ENCODE measurements around the gene MRPS31. TPM values are rescaled to one million over a fixed set of nuclear protein-coding genes. Genes with fewer than 3 reads are reported as not detected.

Gene MRPS31
- polyA plus RNA-seq, 1 experiment = 22.8 TPM

- H3K9me3 ChIP-seq (ENCODE audit: control insufficient read depth, insufficient read depth, low read length) = no peaks in the 10 kb centered on the region
- no peak overlapping the region for H3K27ac ChIP-seq (ENCODE audit: low read depth, low read length)
- ChIA-PET CTCF (interaction anchor here (0.7 to 1.4 kb wide), 2 partner anchors 16 to 291 kb away, joined by 4 to 7 read pairs; no protein-coding TSS in a partner anchor), POLR2A (interaction anchor here (0.7 kb wide), 1 partner anchor 18 kb away, joined by 6 read pairs; no protein-coding TSS in a partner anchor)
- no peaks in the 10 kb centered on the region for H3K27me3 ChIP-seq (ENCODE audit: control insufficient read depth, insufficient read depth, low read length)
- no peak for DNase-seq (ENCODE audit: low read depth, low spot score)
- no peak overlapping the region for H3K4me3 ChIP-seq (ENCODE audit: low read depth, low read length)
- TF ChIP-seq, protein P1, sequence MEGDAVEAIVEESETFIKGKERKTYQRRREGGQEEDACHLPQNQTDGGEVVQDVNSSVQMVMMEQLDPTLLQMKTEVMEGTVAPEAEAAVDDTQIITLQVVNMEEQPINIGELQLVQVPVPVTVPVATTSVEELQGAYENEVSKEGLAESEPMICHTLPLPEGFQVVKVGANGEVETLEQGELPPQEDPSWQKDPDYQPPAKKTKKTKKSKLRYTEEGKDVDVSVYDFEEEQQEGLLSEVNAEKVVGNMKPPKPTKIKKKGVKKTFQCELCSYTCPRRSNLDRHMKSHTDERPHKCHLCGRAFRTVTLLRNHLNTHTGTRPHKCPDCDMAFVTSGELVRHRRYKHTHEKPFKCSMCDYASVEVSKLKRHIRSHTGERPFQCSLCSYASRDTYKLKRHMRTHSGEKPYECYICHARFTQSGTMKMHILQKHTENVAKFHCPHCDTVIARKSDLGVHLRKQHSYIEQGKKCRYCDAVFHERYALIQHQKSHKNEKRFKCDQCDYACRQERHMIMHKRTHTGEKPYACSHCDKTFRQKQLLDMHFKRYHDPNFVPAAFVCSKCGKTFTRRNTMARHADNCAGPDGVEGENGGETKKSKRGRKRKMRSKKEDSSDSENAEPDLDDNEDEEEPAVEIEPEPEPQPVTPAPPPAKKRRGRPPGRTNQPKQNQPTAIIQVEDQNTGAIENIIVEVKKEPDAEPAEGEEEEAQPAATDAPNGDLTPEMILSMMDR (IDR thresholded peaks at IDR 0.05; ENCODE audit: low read depth, low read length) = no peak
Observed at GRCh38 chr13:40798380-40798779, 27.4 kb upstream of the MRPS31 start.

- Histone ChIP-seq H3K9me3 (ENCODE audit: control insufficient read depth, insufficient read depth, low read length) (no peaks in the 10 kb centered on the region), H3K27ac (ENCODE audit: low read depth, low read length) (no peak overlapping the region), H3K4me3 (ENCODE audit: low read depth, low read length) (no peak overlapping the region), H3K27me3 (ENCODE audit: control insufficient read depth, insufficient read depth, low read length) (no peaks in the 10 kb centered on the region)
- no peak for DNase-seq (ENCODE audit: low read depth, low spot score)
- POLR2A ChIA-PET = no interaction called here
- CTCF ChIA-PET = no interaction called here
- TF ChIP-seq, protein P1 (IDR thresholded peaks at IDR 0.05; ENCODE audit: low read depth, low read length) = no peak
Observed at GRCh38 chr13:40796649-40797048, 25.7 kb upstream of the MRPS31 start.

DNA sequence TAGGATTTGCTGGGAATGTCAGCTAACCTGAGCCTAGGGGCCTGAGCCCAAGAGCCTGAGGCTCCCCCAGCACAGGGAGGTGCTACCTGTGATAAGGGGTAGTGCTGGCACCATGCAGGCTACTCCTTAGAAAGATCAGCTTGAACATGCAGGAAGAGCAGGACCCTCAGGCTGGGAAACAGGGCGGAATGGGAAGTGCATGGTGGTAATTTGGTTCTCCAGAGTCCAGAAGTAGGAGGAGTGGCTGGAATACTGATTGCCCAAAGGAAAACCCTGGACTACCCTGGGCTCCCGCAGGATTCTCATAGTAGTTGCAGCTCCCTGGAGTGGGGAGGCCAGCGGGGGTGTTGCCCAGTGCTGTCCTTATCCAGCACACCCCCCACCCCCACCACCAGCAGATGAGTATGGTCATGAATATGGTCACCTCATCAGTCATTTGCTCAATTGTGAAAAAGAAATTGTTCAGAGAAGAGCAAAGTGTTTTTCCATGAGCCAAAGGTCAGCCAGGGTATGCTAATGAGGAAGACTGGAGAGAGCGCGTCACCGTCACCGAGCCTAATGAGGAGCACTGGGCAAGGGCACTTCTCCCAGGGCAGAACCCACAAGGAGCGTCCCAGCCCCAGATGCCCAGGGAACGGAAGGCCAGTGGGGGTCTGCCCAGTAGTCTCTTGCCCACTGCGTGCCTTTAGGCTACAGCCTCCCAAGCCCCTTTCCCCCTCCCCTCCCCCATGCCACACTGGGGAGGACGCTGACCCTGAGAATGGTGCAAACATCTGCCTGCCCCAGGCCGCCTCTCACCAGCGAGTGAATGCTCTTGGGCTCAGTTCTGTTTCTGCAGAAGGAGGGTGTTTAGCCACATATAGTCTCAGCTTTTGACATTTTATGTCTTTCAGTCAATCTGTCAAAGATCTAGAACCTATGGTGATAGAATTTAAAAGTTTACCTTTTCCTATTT, 23.7 kb upstream of the MRPS31 start:
- H3K4me3 ChIP-seq (ENCODE audit: low read depth, low read length) = no peak overlapping the region
- CTCF ChIA-PET = no interaction called here
- DNase-seq (ENCODE audit: low read depth, low spot score) = no peak
- POLR2A ChIA-PET = no interaction called here
- H3K27me3 ChIP-seq (ENCODE audit: control insufficient read depth, insufficient read depth, low read length) = no peaks in the 10 kb centered on the region
- TF ChIP-seq, protein P1 (IDR thresholded peaks at IDR 0.05; ENCODE audit: low read depth, low read length) = no peak
- H3K27ac ChIP-seq (ENCODE audit: low read depth, low read length) = no peak overlapping the region
- H3K9me3 ChIP-seq (ENCODE audit: control insufficient read depth, insufficient read depth, low read length) = no peaks in the 10 kb centered on the region

GRCh38 chr13:40793339-40793738, 22.3 kb upstream of the MRPS31 start:
- Histone ChIP-seq H3K27me3 (ENCODE audit: control insufficient read depth, insufficient read depth, low read length) (no peaks in the 10 kb centered on the region), H3K4me3 (ENCODE audit: low read depth, low read length) (no peak overlapping the region), H3K9me3 (ENCODE audit: control insufficient read depth, insufficient read depth, low read length) (no peaks in the 10 kb centered on the region), H3K27ac (ENCODE audit: low read depth, low read length) (no peak overlapping the region)
- ChIA-PET CTCF (no interaction called here), POLR2A (no interaction called here)
- TF ChIP-seq, protein P1 (IDR thresholded peaks at IDR 0.05; ENCODE audit: low read depth, low read length) = no peak
- DNase-seq (ENCODE audit: low read depth, low spot score) = no peak

Data from AG04450 (cell line).